Liver (tissue), 9 donors: ENCODE measurements around the gene ANGPTL4. TPM values are rescaled to one million over a fixed set of nuclear protein-coding genes. Genes with fewer than 3 reads are reported as not detected.

Source experiments
- DNase-seq: peaks from one replicate; pipeline ENCODE4 v3.0.0-alpha.2; 2017; ENCODE audit warnings: low spot score
- H3K27ac ChIP-seq, 2 donors: one replicate each; pipeline ENCODE4 v1.7.0; 2013; ENCODE audit warnings: inconsistent platforms in 2 of 2, low read length in 2 of 2, control low read depth in 1 of 2, low read depth in 1 of 2, mild to moderate bottlenecking in 1 of 2
- H3K27me3 ChIP-seq, 4 donors: one replicate each; pipeline versions ENCODE4 v1.6.1 to v1.7.0; 2013; ENCODE audit warnings: low read length in 3 of 4, inconsistent platforms in 1 of 4, mild to moderate bottlenecking in 1 of 4, moderate library complexity in 1 of 4; ENCODE audit not compliant: control insufficient read depth in 4 of 4, insufficient read depth in 4 of 4
- H3K36me3 ChIP-seq, 4 donors: one replicate each; pipeline versions ENCODE4 v1.6.1 to v1.7.0; 2013; ENCODE audit warnings: low read length in 3 of 4, mild to moderate bottlenecking in 3 of 4, low read depth in 1 of 4, moderate library complexity in 1 of 4; ENCODE audit not compliant: control insufficient read depth in 4 of 4, insufficient read depth in 3 of 4
- H3K4me1 ChIP-seq, 4 donors: one replicate each; pipeline versions ENCODE4 v1.6.1 to v1.7.0; 2013; ENCODE audit warnings: low read length in 3 of 4, mild to moderate bottlenecking in 3 of 4, moderate library complexity in 1 of 4; ENCODE audit not compliant: control insufficient read depth in 4 of 4, insufficient read depth in 4 of 4
- H3K4me3 ChIP-seq, 3 donors: one replicate each; pipeline versions ENCODE4 v1.6.1 to v1.7.0; 2013; ENCODE audit warnings: low read length in 3 of 3, control low read depth in 1 of 3, low read depth in 1 of 3, mild to moderate bottlenecking in 1 of 3
- H3K9ac ChIP-seq, 2 donors: one replicate each; pipeline ENCODE4 v1.7.0; 2013; ENCODE audit warnings: low read length in 2 of 2, mild to moderate bottlenecking in 2 of 2, moderate library complexity in 2 of 2, control low read depth in 1 of 2, low read depth in 1 of 2
- H3K9me3 ChIP-seq, 4 donors: one replicate each; pipeline versions ENCODE4 v1.6.1 to v1.7.0; 2013; ENCODE audit warnings: low read length in 3 of 4; ENCODE audit not compliant: control insufficient read depth in 4 of 4
- EGR1 ChIP-seq, 2 donors: IDR thresholded peaks; 2 replicates each; pipeline ENCODE4 v1.6.1; 2016 to 2018; ENCODE audit warnings: antibody characterized with exemption in 2 of 2, low read depth in 2 of 2
- FOXA1 ChIP-seq: IDR thresholded peaks from 2 replicates; pipeline ENCODE4 v1.6.1; 2016; ENCODE audit warnings: antibody characterized with exemption
- FOXA2 ChIP-seq: IDR thresholded peaks from 2 replicates; pipeline ENCODE4 v1.6.1; 2016; ENCODE audit warnings: antibody characterized with exemption
- GABPA ChIP-seq, 2 donors: IDR thresholded peaks in 1 of 2; conservative IDR thresholded peaks in 1 of 2; 2 replicates each; pipeline ENCODE4 v1.6.1; 2016; ENCODE audit warnings: antibody characterized with exemption in 2 of 2, mild to moderate bottlenecking in 1 of 2, moderate library complexity in 1 of 2
- HNF4A ChIP-seq, 2 donors: conservative IDR thresholded peaks; 2 replicates each; pipeline ENCODE4 v1.6.1; 2016; ENCODE audit warnings: antibody characterized with exemption in 2 of 2, mild to moderate bottlenecking in 2 of 2
- HNF4G ChIP-seq: IDR thresholded peaks from 2 replicates; pipeline ENCODE4 v1.6.1; 2016; ENCODE audit warnings: antibody characterized with exemption
- JUND ChIP-seq, 2 donors: IDR thresholded peaks; 2 replicates each; pipeline ENCODE4 v1.6.1; 2016; ENCODE audit warnings: antibody characterized with exemption in 2 of 2
- NR2F2 ChIP-seq: IDR thresholded peaks from 2 replicates; pipeline ENCODE4 v1.6.1; 2016; ENCODE audit warnings: antibody characterized with exemption
- RAD21 ChIP-seq, 2 donors: IDR thresholded peaks; 2 replicates each; pipeline ENCODE4 v1.6.1; 2016; ENCODE audit warnings: antibody characterized with exemption in 2 of 2, mild to moderate bottlenecking in 2 of 2
- RXRA ChIP-seq, 2 donors: IDR thresholded peaks; 2 replicates each; pipeline ENCODE4 v1.6.1; 2017 to 2018; ENCODE audit warnings: antibody characterized with exemption in 2 of 2, mild to moderate bottlenecking in 1 of 2
- SP1 ChIP-seq: IDR thresholded peaks from 2 replicates; pipeline ENCODE4 v1.6.1; 2018; ENCODE audit warnings: antibody characterized with exemption, mild to moderate bottlenecking
- TAF1 ChIP-seq: conservative IDR thresholded peaks from 2 replicates; pipeline ENCODE4 v1.6.1; 2016; ENCODE audit warnings: antibody characterized with exemption, mild to moderate bottlenecking
- YY1 ChIP-seq: IDR thresholded peaks from 2 replicates; pipeline ENCODE4 v1.6.1; 2016; ENCODE audit warnings: antibody characterized with exemption, mild to moderate bottlenecking
- WGBS: extraction: QIAGEN DNeasy Blood & Tissue Kit; methylation state at CpG from one replicate; pipeline ENCODE4 v1.1.7; 2013; 5-methylcytosine and 5-hydroxymethylcytosine counted together
- polyA plus RNA-seq, 2 donors: library from polyadenylated mRNA; stranded (reverse) in 1 of 2; unstranded in 1 of 2; fragments of 200-250 nt in 1 of 2; fragments of >200 nt in 1 of 2; fragmentation: Nextera tagmentation in 1 of 2; extraction: Ambion mirVana in 1 of 2; gene quantifications; one replicate each; pipeline versions ENCODE4 v1.2.1 to v1.2.3, GENCODE V29; 2013 to 2015
- total RNA-seq, 2 donors: library from RNA; depleted of rRNA; stranded (reverse); fragments of >200 nt; gene quantifications; one replicate each; pipeline ENCODE4 v1.2.3, GENCODE V29; 2014
- TF ChIP-seq, protein P1 (sequence below): fragments of 150-350 bp; IDR thresholded peaks from 2 replicates; pipeline ENCODE4 v1.5.1; 2017; ENCODE audit warnings: improper control_type of control experiment, low read depth, low read length; ENCODE audit not compliant: missing input control
- TF ChIP-seq, protein P2 (sequence below): IDR thresholded peaks from 2 replicates; pipeline ENCODE4 v1.6.1; 2016; ENCODE audit warnings: antibody characterized with exemption
- TF ChIP-seq, protein P3 (sequence below): IDR thresholded peaks from 2 replicates; pipeline ENCODE4 v1.6.1; 2016; ENCODE audit warnings: antibody characterized with exemption
- TF ChIP-seq, protein P4 (sequence below): IDR thresholded peaks from 2 replicates; pipeline ENCODE4 v1.6.1; 2016; ENCODE audit warnings: antibody characterized with exemption
- TF ChIP-seq, protein P5 (sequence below): IDR thresholded peaks from 2 replicates; pipeline ENCODE4 v1.6.1; 2016; ENCODE audit warnings: antibody characterized with exemption, mild to moderate bottlenecking
- donor health status: healthy.
- donor health status: healthy.
- donor health status: healthy.
- donor health status: healthy.
- donor health status: healthy.

The ANGPTL4 gene
- total and polyA plus RNA-seq, 4 donors, result 0.65 to 144 (median 71.6) TPM

DNA sequence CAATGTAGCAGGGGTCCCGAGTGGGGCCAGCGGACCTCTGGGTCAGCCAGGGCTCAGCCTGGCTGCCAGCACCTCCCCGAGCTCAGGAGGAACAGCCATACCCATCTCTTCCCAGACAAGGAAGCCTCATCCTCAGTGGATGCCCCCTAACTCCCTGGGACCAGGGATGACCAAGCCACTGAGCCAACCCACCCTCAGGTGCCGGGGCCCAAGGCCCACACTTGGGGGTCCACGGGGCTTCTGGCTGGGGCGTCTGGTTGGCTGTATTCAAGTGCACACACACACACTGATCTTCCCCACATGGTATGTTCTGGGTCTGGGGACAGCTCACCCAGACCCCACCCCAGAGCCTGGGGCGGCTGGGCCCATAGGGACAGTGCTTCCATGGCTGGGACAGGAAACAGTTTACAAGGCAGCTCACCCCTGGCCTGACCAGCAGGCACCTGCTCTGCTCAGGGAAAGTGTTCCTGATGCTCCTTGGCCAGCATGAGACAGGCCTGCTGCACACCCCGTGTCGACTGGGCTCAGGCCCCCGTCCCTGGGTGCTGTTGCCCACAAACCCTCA lies 33.9 kb downstream of the ANGPTL4 start:
- TF ChIP-seq HNF4A (conservative IDR thresholded peaks at IDR 0.05), result no peak
- TF ChIP-seq, protein P1, sequence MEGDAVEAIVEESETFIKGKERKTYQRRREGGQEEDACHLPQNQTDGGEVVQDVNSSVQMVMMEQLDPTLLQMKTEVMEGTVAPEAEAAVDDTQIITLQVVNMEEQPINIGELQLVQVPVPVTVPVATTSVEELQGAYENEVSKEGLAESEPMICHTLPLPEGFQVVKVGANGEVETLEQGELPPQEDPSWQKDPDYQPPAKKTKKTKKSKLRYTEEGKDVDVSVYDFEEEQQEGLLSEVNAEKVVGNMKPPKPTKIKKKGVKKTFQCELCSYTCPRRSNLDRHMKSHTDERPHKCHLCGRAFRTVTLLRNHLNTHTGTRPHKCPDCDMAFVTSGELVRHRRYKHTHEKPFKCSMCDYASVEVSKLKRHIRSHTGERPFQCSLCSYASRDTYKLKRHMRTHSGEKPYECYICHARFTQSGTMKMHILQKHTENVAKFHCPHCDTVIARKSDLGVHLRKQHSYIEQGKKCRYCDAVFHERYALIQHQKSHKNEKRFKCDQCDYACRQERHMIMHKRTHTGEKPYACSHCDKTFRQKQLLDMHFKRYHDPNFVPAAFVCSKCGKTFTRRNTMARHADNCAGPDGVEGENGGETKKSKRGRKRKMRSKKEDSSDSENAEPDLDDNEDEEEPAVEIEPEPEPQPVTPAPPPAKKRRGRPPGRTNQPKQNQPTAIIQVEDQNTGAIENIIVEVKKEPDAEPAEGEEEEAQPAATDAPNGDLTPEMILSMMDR, result no peak
- no peak for TF ChIP-seq HNF4G
- TF ChIP-seq FOXA2, result no peak
- peaks cover 6 to 21% (median 12%) of the 10 kb centered on the region in 4 donors for H3K36me3 ChIP-seq
- no peaks in the 10 kb centered on the region for H3K27me3 ChIP-seq
- no peak overlapping the region for H3K27ac ChIP-seq
- WGBS, result 91% methylated on average over 10 of the region's 10 CpGs
- DNase-seq, result no peak
- H3K9me3 ChIP-seq, result no peaks in the 10 kb centered on the region
- no peak overlapping the region for H3K9ac ChIP-seq
- H3K4me1 ChIP-seq, result peaks cover 9 to 41% (median 30%) of the 10 kb centered on the region in 4 donors
- no peak overlapping the region for H3K4me3 ChIP-seq

DNA sequence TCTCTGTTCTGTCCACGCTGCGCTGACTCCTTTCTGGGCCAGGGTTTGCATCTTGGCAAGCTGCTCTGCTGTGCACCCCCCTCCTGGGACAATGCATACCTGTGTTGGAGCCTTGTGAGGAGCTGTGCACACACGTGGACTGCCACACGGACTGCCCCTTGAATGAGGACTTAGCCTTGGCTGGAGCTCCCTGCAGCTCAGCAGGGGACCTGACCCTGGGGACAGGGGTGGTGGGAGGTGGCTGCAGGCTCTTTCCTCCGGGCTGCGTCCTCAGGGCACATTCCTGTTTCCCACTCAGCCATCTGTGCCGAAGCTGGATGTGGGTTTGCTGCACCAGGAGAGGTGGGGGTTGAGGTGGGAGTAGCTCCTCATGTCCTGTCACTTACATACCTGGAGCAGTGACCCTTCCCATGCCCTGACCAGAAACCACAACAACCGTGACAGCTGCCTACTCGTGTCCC lies 34.4 kb downstream of the ANGPTL4 start:
- Histone ChIP-seq H3K9me3 (no peaks in the 10 kb centered on the region), H3K4me1 (peaks cover 8 to 35% (median 25%) of the 10 kb centered on the region in 4 donors), H3K36me3 (peaks cover 9 to 23% (median 15%) of the 10 kb centered on the region in 4 donors), H3K27me3 (no peaks in the 10 kb centered on the region), H3K9ac (no peak overlapping the region), H3K27ac (no peak overlapping the region), H3K4me3 (no peak overlapping the region)
- WGBS, result 68% methylated on average over 9 of the region's 9 CpGs
- no peak for DNase-seq
- TF ChIP-seq TAF1, result no peak
- TF ChIP-seq RAD21 (IDR thresholded peaks at IDR 0.05), result no peak
- TF ChIP-seq, protein P2, sequence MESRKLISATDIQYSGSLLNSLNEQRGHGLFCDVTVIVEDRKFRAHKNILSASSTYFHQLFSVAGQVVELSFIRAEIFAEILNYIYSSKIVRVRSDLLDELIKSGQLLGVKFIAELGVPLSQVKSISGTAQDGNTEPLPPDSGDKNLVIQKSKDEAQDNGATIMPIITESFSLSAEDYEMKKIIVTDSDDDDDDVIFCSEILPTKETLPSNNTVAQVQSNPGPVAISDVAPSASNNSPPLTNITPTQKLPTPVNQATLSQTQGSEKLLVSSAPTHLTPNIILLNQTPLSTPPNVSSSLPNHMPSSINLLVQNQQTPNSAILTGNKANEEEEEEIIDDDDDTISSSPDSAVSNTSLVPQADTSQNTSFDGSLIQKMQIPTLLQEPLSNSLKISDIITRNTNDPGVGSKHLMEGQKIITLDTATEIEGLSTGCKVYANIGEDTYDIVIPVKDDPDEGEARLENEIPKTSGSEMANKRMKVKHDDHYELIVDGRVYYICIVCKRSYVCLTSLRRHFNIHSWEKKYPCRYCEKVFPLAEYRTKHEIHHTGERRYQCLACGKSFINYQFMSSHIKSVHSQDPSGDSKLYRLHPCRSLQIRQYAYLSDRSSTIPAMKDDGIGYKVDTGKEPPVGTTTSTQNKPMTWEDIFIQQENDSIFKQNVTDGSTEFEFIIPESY, result no peak
- no peak for TF ChIP-seq HNF4G
- no peak for TF ChIP-seq FOXA2
- TF ChIP-seq RXRA (IDR thresholded peaks at IDR 0.05), result no peak
- TF ChIP-seq, protein P3, sequence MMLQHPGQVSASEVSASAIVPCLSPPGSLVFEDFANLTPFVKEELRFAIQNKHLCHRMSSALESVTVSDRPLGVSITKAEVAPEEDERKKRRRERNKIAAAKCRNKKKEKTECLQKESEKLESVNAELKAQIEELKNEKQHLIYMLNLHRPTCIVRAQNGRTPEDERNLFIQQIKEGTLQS, result no peak
- no peak for TF ChIP-seq JUND (IDR thresholded peaks at IDR 0.05)
- TF ChIP-seq, protein P1, result no peak
- TF ChIP-seq EGR1 (IDR thresholded peaks at IDR 0.05; ENCODE audit: low read depth in 2 of 2), result no peak
- TF ChIP-seq, protein P4, sequence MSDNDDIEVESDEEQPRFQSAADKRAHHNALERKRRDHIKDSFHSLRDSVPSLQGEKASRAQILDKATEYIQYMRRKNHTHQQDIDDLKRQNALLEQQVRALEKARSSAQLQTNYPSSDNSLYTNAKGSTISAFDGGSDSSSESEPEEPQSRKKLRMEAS, result no peak
- TF ChIP-seq NR2F2, result no peak
- TF ChIP-seq YY1, result no peak
- TF ChIP-seq SP1, result no peak
- no peak for TF ChIP-seq FOXA1
- TF ChIP-seq, protein P5, sequence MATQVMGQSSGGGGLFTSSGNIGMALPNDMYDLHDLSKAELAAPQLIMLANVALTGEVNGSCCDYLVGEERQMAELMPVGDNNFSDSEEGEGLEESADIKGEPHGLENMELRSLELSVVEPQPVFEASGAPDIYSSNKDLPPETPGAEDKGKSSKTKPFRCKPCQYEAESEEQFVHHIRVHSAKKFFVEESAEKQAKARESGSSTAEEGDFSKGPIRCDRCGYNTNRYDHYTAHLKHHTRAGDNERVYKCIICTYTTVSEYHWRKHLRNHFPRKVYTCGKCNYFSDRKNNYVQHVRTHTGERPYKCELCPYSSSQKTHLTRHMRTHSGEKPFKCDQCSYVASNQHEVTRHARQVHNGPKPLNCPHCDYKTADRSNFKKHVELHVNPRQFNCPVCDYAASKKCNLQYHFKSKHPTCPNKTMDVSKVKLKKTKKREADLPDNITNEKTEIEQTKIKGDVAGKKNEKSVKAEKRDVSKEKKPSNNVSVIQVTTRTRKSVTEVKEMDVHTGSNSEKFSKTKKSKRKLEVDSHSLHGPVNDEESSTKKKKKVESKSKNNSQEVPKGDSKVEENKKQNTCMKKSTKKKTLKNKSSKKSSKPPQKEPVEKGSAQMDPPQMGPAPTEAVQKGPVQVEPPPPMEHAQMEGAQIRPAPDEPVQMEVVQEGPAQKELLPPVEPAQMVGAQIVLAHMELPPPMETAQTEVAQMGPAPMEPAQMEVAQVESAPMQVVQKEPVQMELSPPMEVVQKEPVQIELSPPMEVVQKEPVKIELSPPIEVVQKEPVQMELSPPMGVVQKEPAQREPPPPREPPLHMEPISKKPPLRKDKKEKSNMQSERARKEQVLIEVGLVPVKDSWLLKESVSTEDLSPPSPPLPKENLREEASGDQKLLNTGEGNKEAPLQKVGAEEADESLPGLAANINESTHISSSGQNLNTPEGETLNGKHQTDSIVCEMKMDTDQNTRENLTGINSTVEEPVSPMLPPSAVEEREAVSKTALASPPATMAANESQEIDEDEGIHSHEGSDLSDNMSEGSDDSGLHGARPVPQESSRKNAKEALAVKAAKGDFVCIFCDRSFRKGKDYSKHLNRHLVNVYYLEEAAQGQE, result no peak
- no peak for TF ChIP-seq HNF4A (conservative IDR thresholded peaks at IDR 0.05)
- no peak for TF ChIP-seq GABPA (IDR thresholded peaks at IDR 0.05 in 1 of 2, conservative IDR thresholded peaks at IDR 0.05 in 1 of 2)
